Hepatocyte (in vitro differentiated cells): Measurements from ENCODE around the gene SLCO1A2. TPM values are rescaled to one million over a fixed set of nuclear protein-coding genes. Genes with fewer than 3 reads are reported as not detected.

Experiments
- DNase-seq: peaks from one replicate; pipeline ENCODE4 v3.0.0-alpha.2; 2016; ENCODE audit warnings: low spot score
- H2AFZ ChIP-seq: fragments of 200-600 bp; sonication (generic); 2 replicates; pipeline ENCODE4 v1.6.0; 2016; ENCODE audit warnings: antibody characterized with exemption, mild to moderate bottlenecking
- H3K27ac ChIP-seq: fragments of 200-600 bp; sonication (generic); 2 replicates; pipeline ENCODE4 v1.5.1; 2016; ENCODE audit warnings: mild to moderate bottlenecking
- H3K27me3 ChIP-seq: fragments of 200-600 bp; sonication (generic); 2 replicates; pipeline ENCODE4 v1.6.1; 2016
- H3K36me3 ChIP-seq: fragments of 200-600 bp; sonication (generic); replicated peaks from 2 replicates; pipeline ENCODE4 v1.5.1; 2016; ENCODE audit warnings: low read depth; ENCODE audit not compliant: insufficient read depth
- H3K4me1 ChIP-seq: fragments of 200-600 bp; sonication (generic); 2 replicates; pipeline ENCODE4 v1.5.1; 2016; ENCODE audit warnings: mild to moderate bottlenecking, moderate library complexity; ENCODE audit not compliant: insufficient read depth
- H3K4me2 ChIP-seq: fragments of 200-600 bp; sonication (generic); 2 replicates; pipeline ENCODE4 v1.6.0; 2016
- H3K4me3 ChIP-seq: fragments of 200-600 bp; sonication (generic); 2 replicates; pipeline ENCODE4 v1.5.1; 2016; ENCODE audit warnings: mild to moderate bottlenecking
- H3K79me2 ChIP-seq: fragments of 200-600 bp; sonication (generic); 2 replicates; pipeline ENCODE4 v1.6.0; 2017; ENCODE audit warnings: mild to moderate bottlenecking
- H3K9me2 ChIP-seq: fragments of 200-600 bp; sonication (generic); replicated peaks from 2 replicates; pipeline ENCODE4 v1.6.0; 2017; ENCODE audit warnings: mild to moderate bottlenecking; ENCODE audit not compliant: insufficient read depth
- H3K9me3 ChIP-seq: fragments of 200-600 bp; sonication (generic); 2 replicates; pipeline ENCODE4 v1.5.1; 2016; ENCODE audit warnings: low read depth, mild to moderate bottlenecking
- H4K20me1 ChIP-seq: fragments of 200-600 bp; sonication (generic); 2 replicates; pipeline ENCODE4 v1.6.0; 2016; ENCODE audit warnings: mild to moderate bottlenecking; ENCODE audit not compliant: insufficient read depth, poor library complexity, severe bottlenecking
- CTCF ChIP-seq: fragments of 200-600 bp; sonication (generic); IDR thresholded peaks from 2 replicates; pipeline ENCODE4 v1.5.1; 2016; ENCODE audit warnings: antibody characterized with exemption, mild to moderate bottlenecking; ENCODE audit not compliant: poor library complexity
- EZH2 ChIP-seq: fragments of 200-600 bp; sonication (generic); IDR thresholded peaks from 2 replicates; pipeline ENCODE4 v1.6.1; 2016; ENCODE audit warnings: antibody characterized with exemption, mild to moderate bottlenecking, borderline replicate concordance
- EZH2phosphoT487 ChIP-seq: fragments of 200-600 bp; sonication (generic); IDR thresholded peaks from one replicate; pipeline ENCODE4 v1.6.1; 2018; ENCODE audit warnings: antibody characterized with exemption, mild to moderate bottlenecking, low read depth, moderate library complexity; ENCODE audit not compliant: unreplicated experiment, severe bottlenecking
- WGBS: methylation state at CpG from one replicate; pipeline ENCODE4 v1.1.6; 2016; ENCODE audit warnings: low lambda C conversion rate; ENCODE audit errors: missing lambda C conversion rate; 5-methylcytosine and 5-hydroxymethylcytosine counted together
- polyA plus RNA-seq: library from polyadenylated mRNA; unstranded; fragments of >200 nt; fragmentation: Nextera tagmentation; extraction: Ambion mirVana; gene quantifications from 2 replicates; pipeline ENCODE4 v1.2.1, GENCODE V29; 2016
- total RNA-seq: library from RNA; depleted of rRNA; stranded (reverse); fragments of >200 nt; gene quantifications from 2 replicates; pipeline ENCODE4 v1.2.3, GENCODE V29; 2014

The SLCO1A2 gene
- total and polyA plus RNA-seq, 2 experiments from 2014 or later: 2.5 to 4.1 TPM

GRCh38 chr12:21324551-21324950 is 10.2 kb downstream of the SLCO1A2 start:
- no peaks in the 10 kb centered on the region for H3K36me3 ChIP-seq
- whole genome bisulfite sequencing: 34% methylated on average over 1 of the region's 1 CpG
- no peaks in the 10 kb centered on the region for H3K79me2 ChIP-seq
- TF ChIP-seq EZH2phosphoT487: no peak
- no peak for TF ChIP-seq CTCF
- TF ChIP-seq EZH2: no peak
- no peaks in the 10 kb centered on the region for H4K20me1 ChIP-seq
- H3K27me3 ChIP-seq: no peaks in the 10 kb centered on the region
- H3K27ac ChIP-seq: no peak overlapping the region
- no peak overlapping the region for H3K4me2 ChIP-seq
- H3K9me3 ChIP-seq: no peaks in the 10 kb centered on the region
- no peak for DNase-seq
- H3K4me1 ChIP-seq: no peaks in the 10 kb centered on the region
- H2AFZ ChIP-seq: no peak overlapping the region
- no peak overlapping the region for H3K4me3 ChIP-seq
- no peaks in the 10 kb centered on the region for H3K9me2 ChIP-seq

- Histone ChIP-seq H3K79me2 (no peaks in the 10 kb centered on the region), H3K27ac (no peak overlapping the region), H3K4me3 (no peak overlapping the region), H2AFZ (no peak overlapping the region), H3K4me2 (no peak overlapping the region), H3K9me2 (no peaks in the 10 kb centered on the region), H3K27me3 (no peaks in the 10 kb centered on the region), H3K4me1 (no peaks in the 10 kb centered on the region), H3K36me3 (no peaks in the 10 kb centered on the region), H3K9me3 (no peaks in the 10 kb centered on the region), H4K20me1 (no peaks in the 10 kb centered on the region)
- TF ChIP-seq EZH2: no peak
- no peak for TF ChIP-seq EZH2phosphoT487
- TF ChIP-seq CTCF: no peak
- WGBS: 64% methylated on average over 2 of the region's 2 CpGs
- DNase-seq: no peak
Measured at GRCh38 chr12:21323736-21324135, 11.0 kb downstream of the SLCO1A2 start.

GRCh38 chr12:21308785-21309184 is 25.9 kb downstream of the SLCO1A2 start:
- WGBS: 68% methylated on average over 1 of the region's 1 CpG
- no peak overlapping the region for H3K4me2 ChIP-seq
- no peaks in the 10 kb centered on the region for H4K20me1 ChIP-seq
- H3K4me3 ChIP-seq: no peak overlapping the region
- H3K9me2 ChIP-seq: no peaks in the 10 kb centered on the region
- no peak overlapping the region for H3K27ac ChIP-seq
- TF ChIP-seq CTCF (no peak), EZH2 (no peak)
- no peaks in the 10 kb centered on the region for H3K36me3 ChIP-seq
- no peaks in the 10 kb centered on the region for H3K4me1 ChIP-seq
- no peak for DNase-seq
- no peaks in the 10 kb centered on the region for H3K9me3 ChIP-seq
- no peak overlapping the region for H2AFZ ChIP-seq
- peaks cover 4% of the 10 kb centered on the region for H3K27me3 ChIP-seq
- no peaks in the 10 kb centered on the region for H3K79me2 ChIP-seq

GRCh38 chr12:21305661-21306060 is 29.1 kb downstream of the SLCO1A2 start:
- 88% methylated on average over 1 of the region's 1 CpG for WGBS
- Histone ChIP-seq H3K4me1 (no peaks in the 10 kb centered on the region), H3K9me3 (no peaks in the 10 kb centered on the region), H2AFZ (no peak overlapping the region), H3K27me3 (peaks cover 4% of the 10 kb centered on the region), H3K36me3 (no peaks in the 10 kb centered on the region), H3K4me2 (no peak overlapping the region), H3K4me3 (no peak overlapping the region), H3K9me2 (no peaks in the 10 kb centered on the region), H4K20me1 (no peaks in the 10 kb centered on the region), H3K79me2 (no peaks in the 10 kb centered on the region), H3K27ac (no peak overlapping the region)
- no peak for DNase-seq
- TF ChIP-seq EZH2: no peak
- no peak for TF ChIP-seq CTCF
- no peak for TF ChIP-seq EZH2phosphoT487
